ENCODE measurements around the gene RFX8. TPM values are rescaled to one million over a fixed set of nuclear protein-coding genes. Genes with fewer than 3 reads are reported as not detected.
A peak's percentile ranks its signal among the peaks of the same experiment; 100 is the strongest.
"Not testable (repeated sequence)": the region's sequence is repeated elsewhere in the genome, so short reads cannot be mapped to it uniquely, and the experiment has no call there.

RFX8 gene
- total RNA-seq, 1 experiment from 2014 or later, result 10.8 TPM

GRCh38 chr2:101379091-101379490 is 95.8 kb downstream of the RFX8 start:
- no peak for DNase-seq (ENCODE audit: low read depth)

- no peak for DNase-seq (ENCODE audit: low read depth)
Observed at GRCh38 chr2:101375653-101376052, 99.3 kb downstream of the RFX8 start.

- DNase-seq (ENCODE audit: low read depth), result no peak
Observed at GRCh38 chr2:101374821-101375561, 99.9 kb downstream of the RFX8 start.

- no peak for DNase-seq (ENCODE audit: low read depth)
Observed at GRCh38 chr2:101372792-101373191, 102.1 kb downstream of the RFX8 start.

- DNase-seq (ENCODE audit: low read depth), result no peak
Observed at GRCh38 chr2:101371636-101372035, 103.3 kb downstream of the RFX8 start.

GRCh38 chr2:101369100-101369499 is 105.8 kb downstream of the RFX8 start:
- no peak for DNase-seq (ENCODE audit: low read depth)

DNA sequence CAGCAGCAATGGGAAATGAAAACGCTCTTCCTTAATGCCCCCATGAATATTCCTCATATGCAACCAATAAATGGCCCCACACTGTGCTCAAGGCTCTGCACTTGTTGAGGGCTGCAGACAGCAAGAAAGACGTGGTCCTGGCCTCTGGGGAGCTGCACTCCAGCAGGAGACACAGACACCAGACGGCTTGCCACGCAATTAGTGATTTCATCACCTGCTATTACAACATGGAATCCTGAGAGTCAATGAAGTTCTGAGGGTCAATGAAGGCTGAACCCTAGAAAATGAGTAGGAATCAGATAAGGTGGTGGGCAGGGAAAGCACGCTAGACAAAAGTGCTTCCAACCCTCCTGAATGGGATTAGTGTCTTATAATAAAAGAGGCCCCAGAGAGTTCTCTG is 106.5 kb downstream of the RFX8 start:
- no peak for DNase-seq (ENCODE audit: low read depth)

DNA sequence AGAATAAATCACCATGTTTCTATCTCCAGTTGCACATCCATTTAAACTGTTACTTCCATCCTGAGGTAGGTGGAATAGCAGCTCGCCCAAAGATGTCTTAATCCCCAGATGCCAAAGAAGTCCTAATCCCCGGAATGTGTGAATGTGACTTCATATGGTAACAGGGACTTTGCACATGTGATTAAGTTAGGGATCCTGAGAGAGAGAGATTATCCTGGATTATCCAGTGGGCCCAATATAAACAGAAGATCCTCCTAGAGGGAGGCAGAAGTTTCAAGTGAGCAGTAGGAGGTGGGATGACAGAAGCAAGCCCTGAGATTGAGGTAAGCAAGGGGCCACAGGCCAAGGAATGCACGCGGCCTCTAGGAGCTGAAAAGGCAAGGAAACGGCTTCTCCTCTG is 107.4 kb downstream of the RFX8 start:
- no peak for DNase-seq (ENCODE audit: low read depth)

GRCh38 chr2:101364878-101365277 is 110.0 kb downstream of the RFX8 start:
- DNase-seq (ENCODE audit: low read depth), result no peak

- DNase-seq (ENCODE audit: low read depth), result no peak
Observed at GRCh38 chr2:101362777-101363176, 112.1 kb downstream of the RFX8 start.

DNA sequence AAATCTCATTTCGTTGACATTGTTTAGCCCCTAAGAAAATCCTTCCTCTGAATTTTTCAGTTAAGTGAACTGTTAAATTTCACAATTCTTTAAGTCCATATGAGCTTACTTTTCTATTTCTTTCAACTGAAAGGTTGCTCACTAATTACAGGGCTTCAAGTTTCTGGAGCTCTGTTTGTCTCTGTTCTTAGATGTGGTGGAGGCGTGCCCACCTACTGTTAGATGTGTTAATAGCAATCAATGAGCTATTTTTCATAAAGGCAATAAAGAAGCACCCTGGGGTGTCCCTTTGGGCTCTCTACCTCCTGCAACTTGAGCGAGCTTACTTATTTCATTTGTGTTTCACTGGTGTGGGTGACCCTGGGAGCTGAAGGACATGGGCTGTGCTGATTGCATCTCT is 112.6 kb downstream of the RFX8 start:
- DNase-seq (ENCODE audit: low read depth), result no peak

- DNase-seq (ENCODE audit: low read depth), result no peak
Observed at GRCh38 chr2:101361522-101361921, 113.4 kb downstream of the RFX8 start.

- DNase-seq (ENCODE audit: low read depth), result no peak
Observed at GRCh38 chr2:101361121-101361520, 113.8 kb downstream of the RFX8 start.

GRCh38 chr2:101360232-101360631 is 114.7 kb downstream of the RFX8 start:
- DNase-seq (ENCODE audit: low read depth), result peak; percentile 51

- DNase-seq (ENCODE audit: low read depth), result no peak
Observed at GRCh38 chr2:101359410-101359954, 115.4 kb downstream of the RFX8 start.

GRCh38 chr2:101357376-101357775 is 117.5 kb downstream of the RFX8 start:
- DNase-seq (ENCODE audit: low read depth), result no peak

DNA sequence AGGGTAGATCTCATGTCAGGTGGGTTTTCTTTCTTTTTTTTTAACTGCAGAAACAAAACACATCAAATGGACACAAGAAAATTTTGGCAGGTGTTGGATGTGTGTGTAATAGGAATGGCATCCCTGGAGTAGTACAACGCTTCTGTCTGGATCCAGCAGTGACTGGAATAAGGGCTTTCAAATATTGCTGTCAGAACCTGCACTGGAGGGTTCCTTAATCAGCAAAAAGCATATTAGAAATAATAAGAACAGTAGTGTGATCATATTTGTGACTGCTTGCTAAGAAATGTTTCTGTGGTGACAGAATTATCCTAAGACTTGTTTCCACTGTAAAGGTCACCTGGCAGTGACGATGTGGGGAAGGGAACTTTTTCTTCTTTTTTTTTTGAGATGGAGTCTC is 118.4 kb downstream of the RFX8 start:
- peak; percentile 51 for DNase-seq (ENCODE audit: low read depth)

- DNase-seq (ENCODE audit: low read depth), result no peak
Observed at GRCh38 chr2:101356055-101356454, 118.9 kb downstream of the RFX8 start.

DNA sequence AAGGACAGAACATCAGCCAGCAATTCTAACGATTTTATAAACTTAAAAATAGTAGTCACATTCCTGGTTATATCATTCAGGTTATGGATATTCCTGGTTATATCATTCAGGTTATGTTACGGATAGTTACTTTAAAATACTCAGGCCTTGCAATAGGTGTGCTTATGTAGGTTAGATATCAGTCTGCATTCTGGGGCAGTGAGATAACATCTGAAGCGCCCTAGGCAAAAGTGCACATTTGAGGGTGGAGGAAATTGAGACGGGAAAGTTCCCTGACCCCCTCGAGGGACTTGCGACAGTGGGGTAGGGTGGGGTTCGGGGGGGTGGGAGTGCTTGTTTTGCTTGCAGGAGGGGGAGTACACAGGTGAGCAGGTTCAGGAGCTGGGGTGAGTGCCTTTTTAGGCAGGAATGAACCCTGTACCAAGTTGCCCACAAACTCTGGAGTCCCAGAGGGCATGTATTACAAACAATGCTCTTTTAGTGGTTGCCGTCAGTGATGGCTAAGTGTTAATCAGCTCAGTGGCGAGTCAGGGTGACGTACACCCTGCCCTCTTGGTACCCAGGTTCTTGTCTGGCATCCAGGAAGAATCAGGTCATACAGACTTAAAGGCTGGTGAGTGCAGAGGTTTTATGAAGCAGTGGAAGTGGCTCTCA is 119.4 kb downstream of the RFX8 start:
- no peak for DNase-seq (ENCODE audit: low read depth)

DNA sequence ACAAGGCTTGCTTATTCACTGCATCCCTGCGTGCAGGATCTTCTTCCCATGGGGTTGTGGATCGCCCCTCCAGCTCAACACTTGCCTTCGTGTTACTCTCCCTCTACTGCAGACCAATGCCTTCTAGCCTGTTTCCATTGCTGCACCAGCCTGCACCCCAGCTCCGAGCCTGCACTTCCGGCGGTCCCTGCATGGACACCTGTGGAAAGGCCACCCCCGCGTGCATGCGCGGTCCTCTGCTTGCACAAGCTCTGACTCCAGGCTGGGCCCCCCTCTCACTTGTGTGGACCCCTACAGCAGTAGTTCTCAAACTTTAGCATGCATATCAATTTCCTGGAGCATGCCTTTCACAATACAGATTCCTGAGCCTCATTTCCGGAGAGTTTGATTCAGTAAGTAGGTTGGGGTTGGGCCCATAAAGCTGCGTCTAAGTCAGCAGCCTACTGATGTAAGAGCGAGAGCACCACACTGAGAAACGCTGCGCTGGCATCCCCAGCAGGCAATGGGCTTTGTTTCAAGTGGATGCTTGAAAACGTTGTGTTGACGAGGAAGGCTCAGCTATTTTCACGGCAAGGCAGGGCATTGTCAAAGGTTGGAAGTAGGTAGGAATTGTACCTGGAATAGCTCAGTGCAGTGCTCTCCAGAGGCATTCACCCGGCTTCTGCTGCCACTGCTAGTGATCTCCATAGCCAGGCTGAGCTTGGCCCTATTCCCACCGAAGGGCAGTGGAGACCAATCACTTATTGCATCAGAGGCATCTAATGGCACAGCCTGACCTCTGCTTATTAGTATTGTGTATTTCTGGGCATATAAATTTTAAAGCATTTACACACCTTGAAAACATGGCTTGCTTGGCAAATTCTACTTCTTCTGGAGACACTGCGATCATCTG is 120.2 kb downstream of the RFX8 start:
- no peak for DNase-seq (ENCODE audit: low read depth)

GRCh38 chr2:101352631-101353030 is 122.3 kb downstream of the RFX8 start:
- DNase-seq (ENCODE audit: low read depth), result not testable (repeated sequence)

GRCh38 chr2:101351207-101351606 is 123.7 kb downstream of the RFX8 start:
- no peak for DNase-seq (ENCODE audit: low read depth)
